RWPE1 (cell line): ENCODE data around the gene SERPINB3.

Experiments
- CTCF ChIA-PET: fragments of 350-600 bp; sonication (Branson Sonifier 250); formaldehyde crosslinking; extraction: SDS; loops from one replicate; lab custom pipeline; 2021; lab: Yijun Ruan, JAX
- POLR2A ChIA-PET: fragments of 400-600 bp; formaldehyde crosslinking; extraction: SDS; loops from one replicate; lab custom pipeline; 2020; ENCODE audit warnings: antibody characterized with exemption; ENCODE audit not compliant: low non-redundant PET; lab: Yijun Ruan, JAX
- DNase-seq: peaks from one replicate; pipeline ENCODE4 v3.0.0; 2012; ENCODE audit warnings: low spot score
- H3K27ac ChIP-seq: fragments of 450-650 bp; 2 replicates; pipeline ENCODE4 v1.5.1; 2017
- CTCF ChIP-seq: fragments of 450-650 bp; conservative IDR thresholded peaks from 2 replicates; pipeline ENCODE4 v1.5.1; 2017; ENCODE audit warnings: low read depth, mild to moderate bottlenecking

SERPINB3 gene

GRCh38 chr18:63606526-63606925 lies 55.2 kb downstream of the SERPINB3 start:
- no peak overlapping the region for H3K27ac ChIP-seq
- CTCF ChIA-PET, result no interaction called here
- no peak for TF ChIP-seq CTCF
- POLR2A ChIA-PET, result no interaction called here
- no peak for DNase-seq
